Measurements from ENCODE around the gene LIN37. TPM values are rescaled to one million over a fixed set of nuclear protein-coding genes. Genes with fewer than 3 reads are reported as not detected.
A peak's percentile ranks its signal among the peaks of the same experiment; 100 is the strongest.

LIN37 gene
- total RNA-seq, 1 experiment from 2014 or later = 6.4 TPM

DNA sequence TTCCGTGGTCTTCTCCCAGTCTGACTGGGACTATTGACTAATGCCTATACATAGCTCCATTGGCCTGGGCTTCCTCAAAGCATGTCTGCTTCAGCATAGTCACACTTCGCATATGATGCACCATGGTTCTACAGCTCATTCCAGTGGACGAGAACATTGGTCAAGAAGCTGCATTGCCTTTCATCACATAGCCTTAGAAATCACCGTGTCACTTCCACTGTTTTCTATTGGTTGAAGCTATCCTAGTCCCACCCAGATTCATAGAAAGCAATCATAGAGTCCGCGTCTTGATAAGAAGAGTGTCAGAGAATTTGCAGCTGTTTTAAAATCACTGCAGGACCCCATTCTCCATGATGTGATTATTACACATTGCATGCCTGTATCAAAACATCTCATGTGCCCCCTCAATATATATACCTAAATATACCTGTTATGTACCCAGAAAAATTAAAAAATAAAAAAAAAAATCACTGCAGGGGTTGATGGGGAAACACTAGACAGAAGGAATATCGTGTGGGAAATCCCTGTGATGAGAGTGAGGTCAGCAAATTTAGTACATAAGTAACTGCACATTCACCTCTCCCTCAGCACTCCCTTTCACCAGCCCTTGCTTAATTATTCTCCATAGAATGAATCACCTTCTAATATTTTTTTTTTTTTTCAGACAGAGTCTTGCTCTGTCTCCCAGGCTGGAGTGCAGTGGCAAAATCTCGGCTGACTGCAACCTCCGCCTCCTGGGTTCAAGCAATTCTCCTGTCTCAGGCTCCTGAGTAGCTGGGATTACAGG is 24.8 kb downstream of the LIN37 start:
- peaks cover 5% of the 10 kb centered on the region; the same call in 1 of the 2 replicates for H3K36me3 Mint-ChIP-seq
- H3K4me3 Mint-ChIP-seq = no peak overlapping the region
- peaks cover 30% of the 10 kb centered on the region for H3K27me3 Mint-ChIP-seq (ENCODE audit: low read depth)
- no peak for TF ChIP-seq RELA (CRISPR knock-in tag; IDR thresholded peaks at IDR 0.05; ENCODE audit: borderline replicate concordance)
- TF ChIP-seq PRRX2 (CRISPR knock-in tag; IDR thresholded peaks at IDR 0.05) = no peak
- TF ChIP-seq NR3C1 (CRISPR knock-in tag; conservative IDR thresholded peaks at IDR 0.05; ENCODE audit: low read depth) = no peak
- TF ChIP-seq NR1H2 (CRISPR knock-in tag; IDR thresholded peaks at IDR 0.05) = no peak
- TF ChIP-seq ATF1 (CRISPR knock-in tag; IDR thresholded peaks at IDR 0.05) = no peak
- TF ChIP-seq NFYB (CRISPR knock-in tag; conservative IDR thresholded peaks at IDR 0.05; ENCODE audit: low read depth) = no peak
- TF ChIP-seq JUN (CRISPR knock-in tag; IDR thresholded peaks at IDR 0.05) = no peak
- TF ChIP-seq, protein P1, sequence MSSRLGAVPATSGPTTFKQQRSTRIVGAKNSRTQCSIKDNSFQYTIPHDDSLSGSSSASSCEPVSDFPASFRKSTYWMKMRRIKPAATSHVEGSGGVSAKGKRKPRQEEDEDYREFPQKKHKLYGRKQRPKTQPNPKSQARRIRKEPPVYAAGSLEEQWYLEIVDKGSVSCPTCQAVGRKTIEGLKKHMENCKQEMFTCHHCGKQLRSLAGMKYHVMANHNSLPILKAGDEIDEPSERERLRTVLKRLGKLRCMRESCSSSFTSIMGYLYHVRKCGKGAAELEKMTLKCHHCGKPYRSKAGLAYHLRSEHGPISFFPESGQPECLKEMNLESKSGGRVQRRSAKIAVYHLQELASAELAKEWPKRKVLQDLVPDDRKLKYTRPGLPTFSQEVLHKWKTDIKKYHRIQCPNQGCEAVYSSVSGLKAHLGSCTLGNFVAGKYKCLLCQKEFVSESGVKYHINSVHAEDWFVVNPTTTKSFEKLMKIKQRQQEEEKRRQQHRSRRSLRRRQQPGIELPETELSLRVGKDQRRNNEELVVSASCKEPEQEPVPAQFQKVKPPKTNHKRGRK (CRISPR knock-in tag; IDR thresholded peaks at IDR 0.05; ENCODE audit: borderline replicate concordance) = no peak
- TF ChIP-seq FOXJ3 (CRISPR knock-in tag; IDR thresholded peaks at IDR 0.05; ENCODE audit: borderline replicate concordance) = no peak
- no peak for TF ChIP-seq CREB1 (CRISPR knock-in tag; IDR thresholded peaks at IDR 0.05)
- no peak for TF ChIP-seq GABPB1 (CRISPR knock-in tag; IDR thresholded peaks at IDR 0.05)
- TF ChIP-seq IRF2 (CRISPR knock-in tag; IDR thresholded peaks at IDR 0.05; ENCODE audit: borderline replicate concordance, low read depth) = no peak
- TF ChIP-seq, protein P2, sequence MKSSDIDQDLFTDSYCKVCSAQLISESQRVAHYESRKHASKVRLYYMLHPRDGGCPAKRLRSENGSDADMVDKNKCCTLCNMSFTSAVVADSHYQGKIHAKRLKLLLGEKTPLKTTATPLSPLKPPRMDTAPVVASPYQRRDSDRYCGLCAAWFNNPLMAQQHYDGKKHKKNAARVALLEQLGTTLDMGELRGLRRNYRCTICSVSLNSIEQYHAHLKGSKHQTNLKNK (CRISPR knock-in tag; IDR thresholded peaks at IDR 0.05) = no peak
- DNase-seq (ENCODE audit: low spot score) (no peak), ATAC-seq (no peak)
- H3K4me1 Mint-ChIP-seq = peaks cover 36% of the 10 kb centered on the region
- no peak overlapping the region for H3K27ac Mint-ChIP-seq
- CTCF ChIA-PET = no interaction called here
- POLR2A ChIA-PET = interaction anchor here (0.6 to 0.7 kb wide), 2 partner anchors 25 to 86 kb away, joined by 3 read pairs; partner anchors contain the start of gene LIN37
- no peaks in the 10 kb centered on the region for H3K9me3 Mint-ChIP-seq

DNA sequence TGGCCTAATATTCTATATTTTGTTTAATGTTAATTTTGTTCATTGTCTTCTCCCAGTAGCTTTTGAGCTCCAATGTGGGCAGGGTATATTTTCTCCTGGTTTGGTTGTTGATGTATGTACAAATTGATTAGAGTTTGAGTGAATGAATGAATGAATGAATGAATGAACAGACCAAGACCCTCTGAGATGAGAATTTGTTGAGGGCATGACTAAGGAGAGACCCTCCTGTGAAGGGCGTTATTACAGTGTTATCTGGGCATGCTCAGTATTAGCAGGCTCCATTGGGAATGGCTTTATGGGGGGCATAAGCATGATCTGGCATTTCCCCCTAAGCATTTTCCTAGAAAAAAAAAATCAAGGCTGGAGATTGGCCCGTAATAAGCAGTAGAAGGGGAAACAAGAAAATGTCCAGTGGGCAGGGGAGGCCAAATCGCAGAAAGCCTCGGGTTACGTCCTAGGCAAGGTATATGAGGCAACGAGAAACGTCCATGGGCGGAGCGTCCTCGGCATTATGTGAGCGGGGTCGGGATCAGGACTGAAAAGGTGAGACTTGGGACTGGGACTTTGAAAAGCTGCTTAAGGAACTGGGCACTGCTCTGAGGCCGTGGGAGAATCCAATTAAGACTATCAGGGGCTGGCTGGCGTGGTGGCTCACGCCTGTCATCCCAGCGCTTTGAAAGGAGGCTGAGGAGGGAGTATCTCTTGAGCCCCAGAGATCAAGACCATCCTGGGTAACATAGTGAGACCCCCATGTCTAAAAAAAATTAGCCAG is 26.1 kb downstream of the LIN37 start:
- ATAC-seq (no peak), DNase-seq (ENCODE audit: low spot score) (no peak)
- peaks cover 30% of the 10 kb centered on the region for H3K27me3 Mint-ChIP-seq (ENCODE audit: low read depth)
- TF ChIP-seq, protein P3, sequence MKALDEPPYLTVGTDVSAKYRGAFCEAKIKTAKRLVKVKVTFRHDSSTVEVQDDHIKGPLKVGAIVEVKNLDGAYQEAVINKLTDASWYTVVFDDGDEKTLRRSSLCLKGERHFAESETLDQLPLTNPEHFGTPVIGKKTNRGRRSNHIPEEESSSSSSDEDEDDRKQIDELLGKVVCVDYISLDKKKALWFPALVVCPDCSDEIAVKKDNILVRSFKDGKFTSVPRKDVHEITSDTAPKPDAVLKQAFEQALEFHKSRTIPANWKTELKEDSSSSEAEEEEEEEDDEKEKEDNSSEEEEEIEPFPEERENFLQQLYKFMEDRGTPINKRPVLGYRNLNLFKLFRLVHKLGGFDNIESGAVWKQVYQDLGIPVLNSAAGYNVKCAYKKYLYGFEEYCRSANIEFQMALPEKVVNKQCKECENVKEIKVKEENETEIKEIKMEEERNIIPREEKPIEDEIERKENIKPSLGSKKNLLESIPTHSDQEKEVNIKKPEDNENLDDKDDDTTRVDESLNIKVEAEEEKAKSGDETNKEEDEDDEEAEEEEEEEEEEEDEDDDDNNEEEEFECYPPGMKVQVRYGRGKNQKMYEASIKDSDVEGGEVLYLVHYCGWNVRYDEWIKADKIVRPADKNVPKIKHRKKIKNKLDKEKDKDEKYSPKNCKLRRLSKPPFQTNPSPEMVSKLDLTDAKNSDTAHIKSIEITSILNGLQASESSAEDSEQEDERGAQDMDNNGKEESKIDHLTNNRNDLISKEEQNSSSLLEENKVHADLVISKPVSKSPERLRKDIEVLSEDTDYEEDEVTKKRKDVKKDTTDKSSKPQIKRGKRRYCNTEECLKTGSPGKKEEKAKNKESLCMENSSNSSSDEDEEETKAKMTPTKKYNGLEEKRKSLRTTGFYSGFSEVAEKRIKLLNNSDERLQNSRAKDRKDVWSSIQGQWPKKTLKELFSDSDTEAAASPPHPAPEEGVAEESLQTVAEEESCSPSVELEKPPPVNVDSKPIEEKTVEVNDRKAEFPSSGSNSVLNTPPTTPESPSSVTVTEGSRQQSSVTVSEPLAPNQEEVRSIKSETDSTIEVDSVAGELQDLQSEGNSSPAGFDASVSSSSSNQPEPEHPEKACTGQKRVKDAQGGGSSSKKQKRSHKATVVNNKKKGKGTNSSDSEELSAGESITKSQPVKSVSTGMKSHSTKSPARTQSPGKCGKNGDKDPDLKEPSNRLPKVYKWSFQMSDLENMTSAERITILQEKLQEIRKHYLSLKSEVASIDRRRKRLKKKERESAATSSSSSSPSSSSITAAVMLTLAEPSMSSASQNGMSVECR (CRISPR knock-in tag; IDR thresholded peaks at IDR 0.05; ENCODE audit: borderline replicate concordance) = no peak
- TF ChIP-seq ZNF396 (CRISPR knock-in tag; IDR thresholded peaks at IDR 0.05; ENCODE audit: borderline replicate concordance) (no peak), ZNF416 (CRISPR knock-in tag; IDR thresholded peaks at IDR 0.05) (no peak), ATF1 (CRISPR knock-in tag; IDR thresholded peaks at IDR 0.05) (no peak)
- H3K4me1 Mint-ChIP-seq = peaks cover 30% of the 10 kb centered on the region
- CTCF ChIA-PET = interaction anchor here (2.5 kb wide), 1 partner anchor 10 kb away, joined by 11 read pairs; no protein-coding TSS in a partner anchor
- no peaks in the 10 kb centered on the region for H3K36me3 Mint-ChIP-seq
- H3K27ac Mint-ChIP-seq = no peak overlapping the region
- POLR2A ChIA-PET = interaction anchor here (0.6 to 0.7 kb wide), 2 partner anchors 34 to 131 kb away, joined by 4 to 6 read pairs; no protein-coding TSS in a partner anchor
- H3K9me3 Mint-ChIP-seq = no peaks in the 10 kb centered on the region
- peak overlapping the region; percentile 53 for H3K4me3 Mint-ChIP-seq
